HG03521 (cell line): ENCODE data around the gene HOXA10.

Experiments
- ATAC-seq: cut with Tn5 transposase; IDR thresholded peaks from one replicate; pipeline ENCODE4 v1.9.1; 2021; ENCODE audit warnings: mild to moderate bottlenecking, moderate library complexity; ENCODE audit not compliant: unreplicated experiment

The HOXA10 gene

DNA sequence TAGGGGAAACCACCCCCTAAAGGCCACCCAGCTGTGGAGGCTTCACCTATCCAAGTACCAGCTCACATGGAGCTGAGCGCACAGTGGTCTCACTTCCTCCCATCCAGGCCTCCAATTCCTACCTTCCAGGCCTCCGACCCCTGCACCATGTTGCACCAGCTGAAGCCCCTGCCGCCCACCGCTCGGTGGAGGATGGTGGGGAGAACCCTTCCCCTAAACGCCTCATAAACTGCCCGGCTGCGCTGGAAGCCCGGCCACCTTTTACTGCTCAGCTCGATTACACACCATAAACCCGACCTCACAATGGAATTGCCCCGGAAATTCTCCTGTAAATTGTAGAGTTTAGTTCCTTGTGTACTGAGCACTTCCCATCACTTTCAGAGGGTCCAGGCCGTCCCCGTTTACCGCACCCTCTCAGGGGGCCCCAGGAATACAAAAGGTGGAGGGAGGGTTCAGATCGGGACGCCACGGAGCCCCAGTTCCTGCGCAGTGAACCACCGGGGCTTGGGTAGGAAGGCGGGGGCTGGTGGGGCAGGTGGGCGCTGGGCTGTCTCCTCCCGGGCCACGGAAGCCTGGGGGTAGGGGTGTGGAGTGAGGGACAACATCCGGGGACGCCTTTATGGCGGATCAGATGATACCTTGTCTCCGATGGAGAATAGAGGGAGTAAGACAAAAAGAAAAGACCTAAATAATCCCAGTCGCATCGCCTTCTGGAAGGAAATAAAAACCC, 16.3 kb downstream of the HOXA10 start:
- no peak for ATAC-seq

DNA sequence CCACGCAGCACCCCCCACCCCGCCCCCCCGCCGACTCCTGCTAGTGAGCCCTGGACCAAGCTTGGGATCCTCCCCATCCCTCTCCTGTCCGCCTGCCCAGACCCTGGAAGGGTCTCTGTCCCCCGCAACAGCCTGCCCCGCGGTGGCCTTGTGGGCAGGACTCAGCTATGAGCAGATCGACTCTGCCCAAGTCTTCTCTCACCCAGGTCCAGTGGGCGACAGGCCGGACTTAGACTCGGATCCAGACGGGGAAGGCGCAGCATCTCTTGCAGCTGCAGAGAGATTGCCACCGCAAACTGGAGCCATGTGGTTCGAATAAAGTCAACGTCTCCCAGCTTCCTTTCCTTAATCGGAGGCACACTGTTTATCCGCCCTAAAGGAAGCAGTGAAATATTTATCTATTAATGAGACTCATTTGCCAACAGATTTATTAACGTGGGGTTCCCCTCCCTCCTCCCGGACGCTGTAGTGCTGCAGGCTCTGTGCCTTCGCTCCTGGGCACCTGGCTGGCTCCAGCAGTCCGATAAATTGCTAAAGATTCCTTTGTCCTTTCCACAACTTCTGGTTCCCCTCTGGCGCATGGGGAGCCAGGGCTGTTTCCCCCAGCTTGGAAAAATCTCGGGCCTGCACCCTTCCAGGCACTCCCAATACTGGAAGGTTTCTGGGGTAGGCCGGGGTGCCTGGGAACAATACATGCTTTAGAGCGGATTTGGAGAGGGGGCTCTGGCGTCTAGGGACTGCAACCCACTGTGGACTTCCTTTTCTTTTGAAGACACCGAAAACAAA, 17.0 kb downstream of the HOXA10 start:
- no peak for ATAC-seq

DNA sequence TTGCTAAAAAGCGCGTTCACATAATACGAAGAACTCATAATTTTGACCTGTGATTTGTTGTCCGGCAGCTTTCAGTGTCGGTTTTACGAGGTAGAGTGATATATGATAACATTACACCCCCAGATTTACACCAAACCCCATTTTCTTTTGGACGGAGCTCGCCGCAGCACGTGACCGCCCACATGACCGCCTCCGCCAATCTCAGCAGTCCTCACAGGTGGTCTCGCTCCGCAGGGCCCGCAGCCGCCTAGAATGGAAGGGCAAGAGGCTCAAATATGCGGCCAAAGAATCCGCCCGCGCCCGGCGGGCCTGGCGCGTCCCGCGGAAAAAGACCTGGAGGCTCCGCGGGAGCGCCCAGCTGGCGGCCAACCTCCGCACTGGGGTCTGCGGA, 17.6 kb downstream of the HOXA10 start, which contains the start of gene HOXA7:
Gene HOXA7 (minus strand): TSS at position 168 of the 391 bp plus-strand sequence. CDS start 130 bp downstream, at position 38.
- no peak for ATAC-seq

DNA sequence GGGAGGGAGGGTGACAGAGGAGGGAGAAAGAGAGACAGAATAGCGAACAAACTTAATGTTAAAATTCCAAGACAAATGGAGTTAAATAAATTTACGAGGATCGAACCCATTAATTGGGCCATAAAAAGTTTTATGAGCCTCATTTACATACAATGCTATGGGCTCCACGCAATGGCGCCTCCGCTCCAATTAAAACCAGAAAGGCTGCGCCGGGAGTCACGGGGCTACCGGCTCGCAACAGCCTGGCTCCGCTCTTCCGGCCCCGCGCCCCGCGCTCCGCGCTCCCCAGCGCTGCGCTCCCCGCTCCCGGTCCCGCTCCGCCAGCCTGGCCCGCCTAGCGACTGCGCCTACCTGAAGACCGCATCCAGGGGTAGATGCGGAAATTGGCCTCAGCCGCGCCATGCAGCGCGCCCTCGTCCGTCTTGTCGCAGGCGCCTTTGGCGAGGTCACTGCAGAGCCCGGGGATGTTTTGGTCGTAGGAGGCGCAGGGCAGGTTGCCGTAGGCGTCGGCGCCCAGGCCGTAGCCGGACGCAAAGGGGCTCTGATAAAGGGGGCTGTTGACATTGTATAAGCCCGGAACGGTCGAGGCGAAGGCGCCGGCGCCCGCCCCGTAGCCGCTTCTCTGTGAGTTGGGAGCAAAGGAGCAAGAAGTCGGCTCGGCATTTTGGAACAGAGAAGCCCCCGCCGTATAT, 18.2 kb downstream of the HOXA10 start:
- ATAC-seq, result no peak

DNA sequence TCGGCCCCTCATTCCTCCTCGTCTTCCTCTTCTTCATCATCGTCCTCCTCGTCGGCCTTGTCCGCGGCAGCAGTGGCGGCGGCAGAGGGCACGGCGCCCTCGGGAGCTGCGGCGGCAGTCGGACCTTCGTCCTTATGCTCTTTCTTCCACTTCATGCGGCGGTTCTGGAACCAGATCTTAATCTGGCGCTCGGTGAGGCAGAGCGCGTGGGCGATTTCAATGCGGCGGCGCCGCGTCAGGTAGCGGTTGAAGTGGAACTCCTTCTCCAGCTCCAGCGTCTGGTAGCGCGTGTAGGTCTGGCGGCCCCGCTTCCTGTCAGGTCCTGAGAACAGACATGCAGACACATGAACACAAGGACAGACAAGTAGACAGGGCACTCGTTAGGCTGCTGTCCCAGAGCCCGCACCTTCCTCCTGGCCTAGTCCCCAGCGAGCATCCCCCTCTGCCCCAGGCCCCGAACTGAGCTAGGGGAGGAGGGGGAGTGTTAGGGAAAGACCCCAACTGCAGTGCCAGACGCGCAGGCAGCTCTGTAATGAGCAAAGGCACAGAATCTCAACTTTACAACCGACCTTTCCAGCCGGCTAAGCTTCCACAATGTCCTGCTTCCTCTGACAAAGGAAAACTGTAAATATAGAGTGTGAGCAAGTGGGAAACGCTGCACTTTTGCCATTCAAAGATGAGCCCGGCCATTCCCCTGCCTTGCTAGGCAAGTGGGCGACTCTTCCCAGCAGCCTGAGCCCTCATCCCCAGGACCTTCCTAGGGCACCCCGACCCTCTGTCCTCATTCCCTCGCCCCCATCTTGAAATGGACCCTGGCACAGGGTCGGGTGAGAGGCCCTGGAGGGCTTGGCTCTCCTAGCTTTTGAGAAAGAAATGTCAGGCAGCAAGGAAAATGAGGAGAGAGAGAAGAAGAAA, 19.0 kb downstream of the HOXA10 start:
- no peak for ATAC-seq

DNA sequence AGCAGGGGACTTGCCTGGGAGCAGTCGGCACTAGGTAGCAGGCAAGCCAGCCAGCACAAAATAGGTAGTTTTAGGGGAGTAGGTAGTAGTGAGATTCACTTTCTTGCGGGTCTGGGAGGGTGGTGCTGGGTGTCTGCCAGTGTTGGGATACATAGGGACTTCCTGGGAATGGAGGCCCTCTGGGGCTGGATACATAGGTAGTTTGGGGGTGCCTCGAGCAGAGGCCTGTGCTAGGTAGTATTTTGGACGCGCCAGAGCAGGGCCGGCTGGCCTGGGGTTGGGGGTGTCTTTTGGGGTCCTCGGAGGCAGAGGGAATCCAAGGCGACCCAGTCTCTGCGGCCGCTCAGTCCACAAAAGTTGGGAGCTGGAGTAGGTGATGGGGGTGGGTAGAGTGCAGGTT, 19.8 kb downstream of the HOXA10 start:
- ATAC-seq, result no peak

DNA sequence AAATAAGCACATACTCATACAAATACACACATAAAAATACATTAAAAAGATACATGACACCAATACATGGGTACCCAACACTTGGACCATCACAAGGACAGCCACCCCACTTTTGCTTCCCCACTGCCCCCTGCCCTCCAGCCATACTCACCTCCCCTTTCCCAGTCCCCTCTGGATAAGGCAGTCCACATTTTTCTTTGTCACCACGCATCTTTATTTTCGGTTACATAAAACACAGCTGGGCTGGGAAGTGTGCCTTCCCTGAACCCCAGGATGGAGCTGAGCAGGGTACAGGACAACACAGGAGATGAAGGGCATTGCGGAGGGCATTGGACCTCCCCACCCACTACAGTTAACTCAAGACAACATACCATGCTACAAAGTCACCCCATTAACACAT, 20.6 kb downstream of the HOXA10 start:
- no peak for ATAC-seq

DNA sequence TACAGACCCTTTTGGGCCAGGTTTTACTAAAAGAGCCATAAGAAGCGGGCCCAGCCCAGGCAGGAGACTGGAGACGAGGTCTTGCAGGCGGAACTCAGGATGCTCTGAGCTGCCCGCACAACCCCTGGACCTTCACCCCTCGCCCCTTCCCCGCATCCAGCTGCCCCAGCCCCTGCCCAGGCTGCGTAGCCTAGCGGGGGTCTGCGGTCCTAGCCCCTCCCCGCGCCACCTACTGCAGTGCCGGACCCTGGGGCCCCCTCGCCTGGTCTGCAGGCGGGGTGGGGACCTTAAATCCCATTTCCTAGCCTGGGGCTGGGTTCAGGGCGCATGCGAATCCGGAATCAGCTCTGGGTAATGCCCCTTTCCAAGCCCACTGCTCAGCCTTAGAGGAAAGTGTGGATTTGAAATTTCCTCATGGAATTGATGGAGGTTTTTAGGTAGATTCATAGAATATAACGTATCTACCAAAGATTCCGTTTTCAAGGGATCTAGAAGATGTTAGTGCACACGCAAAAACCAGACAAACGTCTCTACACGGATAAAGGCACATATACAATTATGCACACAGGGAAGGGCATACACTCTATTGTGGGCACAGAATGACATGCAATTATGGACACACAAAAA, 21.2 kb downstream of the HOXA10 start:
- no peak for ATAC-seq

GRCh38 chr7:27151931-27152815, 21.9 kb downstream of the HOXA10 start, which contains the start of gene HOXA3:
Gene HOXA3, minus strand, starts transcription at chr7:27152583. Its CDS starts 41,943 bp downstream, at chr7:27110640.
- ATAC-seq, result no peak

DNA sequence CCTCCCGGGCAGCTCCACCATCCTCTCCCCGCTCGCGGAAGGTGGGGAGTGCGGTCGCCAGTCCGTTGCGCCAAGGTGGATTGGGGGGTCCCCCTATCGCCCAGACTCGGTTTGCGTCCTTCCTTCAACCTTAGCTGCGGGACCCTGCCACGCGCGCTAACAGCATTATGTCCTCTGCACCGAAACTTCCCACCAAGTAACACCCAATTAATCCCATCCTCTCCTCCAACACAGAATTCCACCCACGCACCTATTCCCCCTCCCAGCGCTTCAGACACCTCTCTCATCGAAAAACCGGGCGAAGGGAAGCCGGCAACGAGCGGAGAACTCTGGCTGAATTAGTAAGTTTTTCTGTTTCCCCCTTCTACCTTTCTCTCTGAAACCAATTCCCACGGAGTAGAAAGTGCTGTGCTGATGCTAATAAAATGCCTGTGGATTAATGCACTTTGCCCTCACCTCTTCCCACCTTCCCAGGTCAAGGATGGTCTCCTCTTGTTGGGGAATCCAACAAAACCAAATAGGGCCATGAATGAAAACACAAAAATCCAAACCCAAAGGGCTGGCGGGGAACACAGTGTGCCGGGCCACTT, 22.7 kb downstream of the HOXA10 start:
- ATAC-seq, result no peak

- peak; percentile 73 for ATAC-seq
Measured at GRCh38 chr7:27150568-27151340, 23.4 kb downstream of the HOXA10 start.

GRCh38 chr7:27149842-27150567, 24.1 kb downstream of the HOXA10 start:
- no peak for ATAC-seq

GRCh38 chr7:27148756-27149641, 25.1 kb downstream of the HOXA10 start:
- no peak for ATAC-seq

DNA sequence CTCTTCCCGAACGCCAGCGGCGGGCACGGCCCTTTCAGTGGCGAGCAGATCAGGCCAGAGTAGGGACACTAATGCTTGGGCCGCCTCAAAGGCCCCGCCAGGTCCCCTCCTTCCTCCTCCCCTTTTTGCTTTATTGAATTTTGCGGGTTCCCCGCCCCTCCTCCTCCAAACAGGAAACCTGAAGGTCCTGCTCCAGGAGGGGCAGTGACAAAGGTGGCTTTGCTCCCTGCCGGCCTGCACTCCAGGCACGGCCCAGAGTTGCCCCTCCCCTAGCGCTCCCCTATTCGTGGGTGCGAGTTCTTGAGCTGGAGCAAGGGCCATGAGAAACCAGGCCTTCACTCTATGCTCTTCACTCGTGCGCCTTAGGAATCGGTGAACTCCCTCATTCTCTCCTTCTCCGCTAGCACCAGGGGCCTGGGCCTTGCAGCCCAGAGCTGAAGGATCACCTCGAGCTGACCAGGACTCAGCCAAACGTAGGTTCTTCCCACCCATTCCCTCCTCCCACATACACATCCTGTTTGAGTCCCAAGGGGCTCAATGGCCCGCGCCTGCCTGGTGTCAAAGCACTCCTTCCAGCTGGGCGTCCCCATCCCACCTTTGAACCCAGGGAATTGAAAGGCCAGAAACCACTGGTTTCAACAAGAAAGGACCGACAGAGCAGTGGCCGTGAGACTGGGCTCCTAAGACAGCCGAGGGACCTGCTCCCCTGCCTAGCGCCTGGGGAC, 25.9 kb downstream of the HOXA10 start:
- ATAC-seq, result no peak

DNA sequence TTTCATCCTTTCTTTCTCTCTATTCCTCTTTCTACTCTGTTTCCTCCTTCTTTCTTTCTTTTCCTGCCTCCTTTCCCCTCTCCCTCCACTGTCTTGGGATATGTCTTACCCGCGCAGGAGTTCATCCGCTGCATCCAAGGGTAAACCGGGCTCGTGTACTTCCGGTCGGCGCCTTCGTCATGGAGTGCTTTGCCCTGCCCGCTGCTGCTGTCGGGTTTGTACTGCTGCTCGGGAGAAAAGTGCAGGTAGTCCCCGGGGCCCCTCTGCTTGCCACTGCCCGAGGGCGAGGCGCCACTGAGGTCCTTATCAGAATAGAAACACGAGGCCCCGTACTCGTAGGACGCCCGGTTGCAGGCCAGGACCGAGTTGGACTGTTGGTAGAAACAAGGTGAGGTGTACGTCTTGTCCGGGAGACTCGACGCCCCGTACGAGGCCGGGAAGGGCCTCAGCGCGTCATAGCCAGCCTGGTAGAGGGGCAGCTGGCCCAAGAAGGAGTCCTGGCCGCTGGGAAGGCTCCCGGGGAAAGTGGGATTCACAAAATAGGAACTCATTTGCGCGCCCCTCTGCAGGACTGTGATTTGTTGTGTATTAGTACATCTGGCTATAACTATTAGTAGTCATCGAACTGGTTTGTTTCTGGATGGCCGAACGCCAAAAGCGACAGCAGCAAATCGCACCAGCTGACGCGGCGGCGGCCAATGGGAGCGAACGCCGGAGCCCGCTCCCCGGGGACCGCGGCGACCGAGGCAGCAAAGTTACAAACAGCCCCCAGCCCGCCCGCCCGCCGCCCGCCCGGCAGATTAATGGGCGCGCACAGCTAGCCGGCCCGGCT, 26.7 kb downstream of the HOXA10 start, which contains the start of gene HOXA6:
Gene HOXA6 (minus strand): TSS at position 576 of the 832 bp plus-strand sequence. CDS start 25 bp downstream, at position 551.
- ATAC-seq, result no peak
